ENCODE data around the gene TMEM203.

GRCh38 chr9:137181680-137182079, 23.8 kb downstream of the TMEM203 start:
- TF ChIP-seq, protein P1, sequence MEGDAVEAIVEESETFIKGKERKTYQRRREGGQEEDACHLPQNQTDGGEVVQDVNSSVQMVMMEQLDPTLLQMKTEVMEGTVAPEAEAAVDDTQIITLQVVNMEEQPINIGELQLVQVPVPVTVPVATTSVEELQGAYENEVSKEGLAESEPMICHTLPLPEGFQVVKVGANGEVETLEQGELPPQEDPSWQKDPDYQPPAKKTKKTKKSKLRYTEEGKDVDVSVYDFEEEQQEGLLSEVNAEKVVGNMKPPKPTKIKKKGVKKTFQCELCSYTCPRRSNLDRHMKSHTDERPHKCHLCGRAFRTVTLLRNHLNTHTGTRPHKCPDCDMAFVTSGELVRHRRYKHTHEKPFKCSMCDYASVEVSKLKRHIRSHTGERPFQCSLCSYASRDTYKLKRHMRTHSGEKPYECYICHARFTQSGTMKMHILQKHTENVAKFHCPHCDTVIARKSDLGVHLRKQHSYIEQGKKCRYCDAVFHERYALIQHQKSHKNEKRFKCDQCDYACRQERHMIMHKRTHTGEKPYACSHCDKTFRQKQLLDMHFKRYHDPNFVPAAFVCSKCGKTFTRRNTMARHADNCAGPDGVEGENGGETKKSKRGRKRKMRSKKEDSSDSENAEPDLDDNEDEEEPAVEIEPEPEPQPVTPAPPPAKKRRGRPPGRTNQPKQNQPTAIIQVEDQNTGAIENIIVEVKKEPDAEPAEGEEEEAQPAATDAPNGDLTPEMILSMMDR (IDR thresholded peaks at IDR 0.05) = no peak
- no peak for TF ChIP-seq POLR2A (IDR thresholded peaks at IDR 0.05)
